Activated T-helper 2 cell treated with anti-CD3 and anti-CD28 coated beads, Interferon-gamma antibody, Interleukin-2, Interleukin-4, amounts not matched to agents 10 μg/mL and 5 μg/mL and 100 μg/mL, durations not matched to agents 14 hours and 24 hours and 36 hours (primary cell): ENCODE measurements around the gene SLIT3. TPM values are rescaled to one million over a fixed set of nuclear protein-coding genes. Genes with fewer than 3 reads are reported as not detected.

Source experiments
- DNase-seq: peaks from one replicate; pipeline ENCODE4 v3.0.0; 2021; ENCODE audit warnings: low spot score
- H3K27ac Mint-ChIP-seq: one replicate; pipeline ENCODE4 v1.8.0; 2021; ENCODE audit warnings: mixed read lengths
- H3K27me3 Mint-ChIP-seq: one replicate; pipeline ENCODE4 v1.8.0; 2021; ENCODE audit warnings: low read depth, mixed read lengths
- H3K36me3 Mint-ChIP-seq: one replicate; pipeline ENCODE4 v1.8.0; 2021; ENCODE audit warnings: low read depth, mixed read lengths
- H3K4me1 Mint-ChIP-seq: one replicate; pipeline ENCODE4 v1.8.0; 2021; ENCODE audit warnings: low read depth, mixed read lengths
- H3K4me3 Mint-ChIP-seq: one replicate; pipeline ENCODE4 v1.8.0; 2021; ENCODE audit warnings: low read depth, mild to moderate bottlenecking, moderate library complexity, mixed read lengths
- H3K9me3 Mint-ChIP-seq: one replicate; pipeline ENCODE4 v1.8.0; 2021; ENCODE audit warnings: mixed read lengths
- intact Hi-C: fragments of 100-400 bp; cut with micrococcal nuclease; formaldehyde crosslinking; loops from one replicate; pipeline ENCODE4 v1.15.1; 2023
- total RNA-seq: library from RNA; stranded (reverse); gene quantifications from 2 replicates; pipeline ENCODE4 v1.2.3, GENCODE V29; 2022

Gene SLIT3
- total RNA-seq, 1 donor from 2014 or later: 9.5 TPM

DNA sequence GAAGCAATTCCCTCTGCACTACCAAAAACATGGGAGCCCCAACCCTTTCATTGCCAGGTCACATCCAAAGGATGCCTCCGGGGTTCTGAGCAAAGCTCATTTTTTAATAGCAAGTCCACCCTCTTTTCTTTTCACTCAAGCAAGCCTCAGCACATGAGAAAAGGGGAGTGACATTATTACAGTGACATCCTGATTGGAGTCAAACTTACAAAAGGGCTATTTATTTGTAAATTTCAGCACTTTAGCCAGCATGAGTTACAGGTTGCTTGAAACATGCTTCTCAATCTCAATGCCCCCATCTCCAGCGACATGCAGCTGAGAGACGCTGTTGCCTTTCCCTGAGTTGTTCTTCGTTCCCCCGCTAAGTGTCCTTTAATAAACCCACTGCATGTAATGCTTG, 483.3 kb downstream of the SLIT3 start:
- Mint-ChIP-seq H3K4me3 (no peak overlapping the region), H3K27ac (peak overlapping the region; percentile 29), H3K36me3 (peaks cover 15% of the 10 kb centered on the region), H3K4me1 (peaks cover 38% of the 10 kb centered on the region), H3K9me3 (no peaks in the 10 kb centered on the region), H3K27me3 (no peaks in the 10 kb centered on the region)
- intact Hi-C loops: no loop called here
- no peak for DNase-seq

DNA sequence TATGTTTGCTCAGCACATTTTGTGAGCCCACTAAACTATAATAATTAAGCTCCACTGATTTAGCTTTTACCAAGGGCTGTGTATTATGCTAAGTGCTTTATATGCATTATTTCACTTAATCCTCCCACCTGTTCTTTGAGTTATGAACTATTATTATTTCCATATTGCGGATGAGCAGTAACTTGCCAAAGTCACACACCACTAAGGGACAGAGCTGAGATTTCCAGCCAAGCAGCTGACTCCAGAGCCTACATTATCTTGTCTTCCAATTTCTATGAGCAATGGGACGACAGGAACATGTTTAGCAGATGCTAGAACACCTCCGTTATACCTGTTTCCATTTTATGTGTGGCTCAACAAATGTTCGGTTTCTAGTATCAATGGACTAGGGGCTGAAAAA, 484.3 kb downstream of the SLIT3 start:
- H3K4me3 Mint-ChIP-seq: no peak overlapping the region
- no peaks in the 10 kb centered on the region for H3K9me3 Mint-ChIP-seq
- no peak overlapping the region for H3K27ac Mint-ChIP-seq
- peaks cover 32% of the 10 kb centered on the region for H3K4me1 Mint-ChIP-seq
- intact Hi-C loops: no loop called here
- peaks cover 18% of the 10 kb centered on the region for H3K36me3 Mint-ChIP-seq
- no peaks in the 10 kb centered on the region for H3K27me3 Mint-ChIP-seq
- DNase-seq: no peak

DNA sequence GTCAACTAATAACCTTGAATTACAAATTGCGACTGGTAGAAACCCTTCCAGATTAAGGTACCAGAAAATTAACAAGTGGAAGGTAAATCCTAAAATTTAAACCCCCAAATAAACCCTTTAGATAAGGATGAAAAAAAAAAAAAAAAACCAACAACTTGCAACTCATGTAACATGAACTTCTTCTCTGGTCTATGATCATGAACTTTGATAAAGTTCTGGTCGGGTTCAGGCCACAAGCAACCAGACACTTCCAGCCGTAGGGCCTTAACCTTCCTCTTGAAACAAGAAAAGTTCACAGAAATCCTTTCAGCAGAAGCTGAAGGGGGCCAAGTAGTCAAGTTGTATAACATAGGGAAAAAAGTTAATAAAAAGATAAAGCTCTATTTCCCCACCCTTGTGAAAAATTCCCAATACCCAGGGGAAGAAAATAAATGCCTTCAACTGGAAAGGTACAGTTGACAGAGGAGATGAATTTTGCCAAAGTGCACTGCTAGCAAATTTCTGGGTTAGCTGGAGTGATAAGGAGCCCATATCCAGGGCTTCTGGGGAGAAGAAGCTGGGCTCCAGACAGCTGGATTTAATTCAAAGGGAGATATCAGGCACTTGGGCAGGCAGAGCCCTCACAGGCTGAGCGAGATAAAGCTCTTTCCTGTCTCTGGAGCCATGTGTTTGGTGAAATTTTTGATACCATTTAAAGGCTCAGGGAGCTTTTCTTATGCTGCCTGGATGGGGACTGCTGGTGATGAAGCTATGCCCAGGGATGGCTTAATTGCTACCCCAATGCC, 487.6 kb downstream of the SLIT3 start:
- H3K27ac Mint-ChIP-seq: peak overlapping the region; percentile 68
- H3K9me3 Mint-ChIP-seq: no peaks in the 10 kb centered on the region
- H3K27me3 Mint-ChIP-seq: no peaks in the 10 kb centered on the region
- DNase-seq: no peak
- H3K36me3 Mint-ChIP-seq: peaks cover 15% of the 10 kb centered on the region
- intact Hi-C loops: no loop called here
- peaks cover 23% of the 10 kb centered on the region for H3K4me1 Mint-ChIP-seq
- H3K4me3 Mint-ChIP-seq: no peak overlapping the region

DNA sequence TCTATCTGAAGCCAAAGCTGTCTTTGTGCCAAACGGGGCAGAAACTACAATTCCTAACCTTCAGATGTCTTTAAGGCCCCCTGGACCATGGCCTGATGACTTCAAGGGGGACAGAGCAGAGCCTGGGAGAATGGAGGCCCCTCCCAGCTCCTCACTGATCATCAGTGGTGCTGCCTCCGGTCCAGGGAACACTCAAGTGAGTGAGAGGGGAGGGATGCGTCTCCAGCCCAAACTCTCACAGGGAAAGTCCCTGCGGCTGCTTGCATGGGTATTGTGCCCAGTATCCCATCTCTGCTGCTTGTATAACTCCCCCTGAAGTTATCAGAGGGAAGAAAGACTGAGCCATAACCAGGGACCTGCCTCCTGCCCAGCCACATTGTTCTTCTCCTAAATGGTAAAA, 490.3 kb downstream of the SLIT3 start:
- Mint-ChIP-seq H3K9me3 (no peaks in the 10 kb centered on the region), H3K4me3 (no peak overlapping the region), H3K36me3 (peaks cover 15% of the 10 kb centered on the region), H3K4me1 (peaks cover 18% of the 10 kb centered on the region), H3K27ac (no peak overlapping the region), H3K27me3 (no peaks in the 10 kb centered on the region)
- no peak for DNase-seq
- intact Hi-C loops: no loop called here

DNA sequence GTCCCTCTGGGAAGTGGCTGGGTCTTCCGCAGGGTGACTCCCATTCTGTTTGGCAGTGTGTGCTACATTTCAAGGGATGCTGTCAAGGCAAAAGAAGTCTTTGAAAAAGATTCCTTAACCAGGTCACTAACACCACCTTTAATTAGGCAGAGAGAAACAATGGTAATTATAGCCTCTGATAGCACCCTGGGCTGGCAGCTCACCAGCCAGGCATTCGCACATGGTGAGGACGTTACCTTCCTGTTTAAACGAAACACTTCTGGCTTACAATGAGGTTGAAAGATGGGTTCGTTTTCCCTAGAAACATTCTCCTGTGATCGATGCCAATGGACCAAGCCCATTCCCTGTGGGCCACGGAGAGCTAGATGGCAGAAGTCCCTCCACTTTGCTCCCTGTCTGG, 491.7 kb downstream of the SLIT3 start:
- intact Hi-C loops: loop anchor here (10.0 kb wide), 1 partner anchor 124 kb away; no protein-coding TSS in a partner anchor
- DNase-seq: no peak
- H3K4me3 Mint-ChIP-seq: no peak overlapping the region
- H3K36me3 Mint-ChIP-seq: peaks cover 3% of the 10 kb centered on the region
- H3K4me1 Mint-ChIP-seq: peaks cover 11% of the 10 kb centered on the region
- H3K27ac Mint-ChIP-seq: no peak overlapping the region
- H3K27me3 Mint-ChIP-seq: no peaks in the 10 kb centered on the region
- H3K9me3 Mint-ChIP-seq: no peaks in the 10 kb centered on the region

DNA sequence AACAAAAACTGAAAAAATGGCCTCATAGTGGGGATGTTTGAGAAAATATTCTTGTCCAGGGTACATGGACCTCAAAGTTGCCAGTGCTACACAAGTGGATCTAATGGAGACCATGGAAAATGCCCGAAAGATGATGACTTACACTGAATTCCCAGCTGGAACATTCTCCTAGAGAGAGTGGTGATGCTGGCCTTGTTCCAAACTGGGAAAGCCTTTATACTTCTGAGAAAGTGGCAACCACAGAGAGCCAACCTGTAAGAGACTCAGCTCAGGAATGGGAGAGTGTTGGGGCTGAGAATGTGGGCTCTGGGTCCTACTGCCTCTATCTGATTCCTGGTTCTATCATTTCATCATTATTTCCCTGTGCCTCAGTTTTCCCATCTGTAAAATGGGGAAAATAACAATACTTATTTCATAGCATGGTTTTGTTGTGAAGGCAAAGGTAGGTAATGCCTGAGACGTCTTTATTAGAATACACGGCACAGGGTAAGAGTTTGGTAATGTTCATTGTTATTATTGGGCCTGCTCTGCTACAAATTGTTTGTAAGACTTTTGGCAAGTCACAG, 492.8 kb downstream of the SLIT3 start:
- DNase-seq: no peak
- peaks cover 12% of the 10 kb centered on the region for H3K4me1 Mint-ChIP-seq
- intact Hi-C loops: loop anchor here (10.0 kb wide), 1 partner anchor 123 kb away; no protein-coding TSS in a partner anchor
- no peak overlapping the region for H3K27ac Mint-ChIP-seq
- no peak overlapping the region for H3K4me3 Mint-ChIP-seq
- no peaks in the 10 kb centered on the region for H3K27me3 Mint-ChIP-seq
- H3K36me3 Mint-ChIP-seq: peaks cover 3% of the 10 kb centered on the region
- no peaks in the 10 kb centered on the region for H3K9me3 Mint-ChIP-seq

DNA sequence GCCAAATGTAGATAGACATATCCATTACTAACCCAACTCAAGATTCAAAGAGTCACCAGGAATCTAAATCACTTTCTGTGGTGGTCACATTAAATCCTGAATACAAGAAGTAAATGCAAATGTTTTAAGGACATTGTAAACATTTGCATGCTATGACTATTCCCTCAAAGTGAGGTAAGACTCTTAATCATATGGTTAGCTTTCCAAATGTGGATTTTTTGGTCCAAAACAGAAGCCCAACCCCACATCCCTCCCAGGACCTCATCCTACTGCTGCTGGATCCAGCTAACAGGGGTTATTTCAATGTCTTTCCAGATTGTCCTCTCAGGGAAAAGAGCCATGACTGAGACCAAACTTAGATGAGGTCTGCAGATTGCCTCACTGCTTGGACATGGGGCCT, 493.7 kb downstream of the SLIT3 start:
- Mint-ChIP-seq H3K27me3 (no peaks in the 10 kb centered on the region), H3K4me3 (no peak overlapping the region), H3K4me1 (peaks cover 10% of the 10 kb centered on the region), H3K27ac (no peak overlapping the region), H3K9me3 (no peaks in the 10 kb centered on the region), H3K36me3 (peaks cover 3% of the 10 kb centered on the region)
- intact Hi-C loops: loop anchor here (10.0 kb wide), 1 partner anchor 122 kb away; no protein-coding TSS in a partner anchor
- no peak for DNase-seq

DNA sequence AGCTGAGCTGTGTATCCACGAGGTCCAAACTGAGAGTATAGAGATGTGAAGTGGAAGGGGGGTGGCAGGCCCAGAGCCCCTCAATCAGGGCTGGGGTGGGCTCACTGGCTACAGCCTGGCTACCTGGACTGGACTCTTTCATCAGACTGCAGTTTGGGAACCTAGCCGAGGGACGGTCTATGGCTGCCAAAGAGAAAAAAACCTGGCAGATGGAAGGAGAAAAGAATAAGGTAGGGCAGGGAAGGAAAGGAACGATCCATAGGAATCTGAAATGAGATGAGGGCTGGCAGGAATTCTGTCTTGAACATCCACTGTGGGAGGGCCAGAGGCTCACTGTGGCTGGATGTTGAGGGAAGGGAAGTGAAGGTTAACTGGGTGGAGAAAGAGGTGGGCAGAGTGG, 497.4 kb downstream of the SLIT3 start:
- Mint-ChIP-seq H3K9me3 (no peaks in the 10 kb centered on the region), H3K4me3 (no peak overlapping the region), H3K36me3 (no peaks in the 10 kb centered on the region), H3K27ac (peak overlapping the region; percentile 76), H3K4me1 (peaks cover 36% of the 10 kb centered on the region), H3K27me3 (no peaks in the 10 kb centered on the region)
- intact Hi-C loops: loop anchor here (5.0 to 10.0 kb wide), 3 partner anchors 56 to 226 kb away; partner anchors contain the start of gene PANK3
- DNase-seq: no peak

DNA sequence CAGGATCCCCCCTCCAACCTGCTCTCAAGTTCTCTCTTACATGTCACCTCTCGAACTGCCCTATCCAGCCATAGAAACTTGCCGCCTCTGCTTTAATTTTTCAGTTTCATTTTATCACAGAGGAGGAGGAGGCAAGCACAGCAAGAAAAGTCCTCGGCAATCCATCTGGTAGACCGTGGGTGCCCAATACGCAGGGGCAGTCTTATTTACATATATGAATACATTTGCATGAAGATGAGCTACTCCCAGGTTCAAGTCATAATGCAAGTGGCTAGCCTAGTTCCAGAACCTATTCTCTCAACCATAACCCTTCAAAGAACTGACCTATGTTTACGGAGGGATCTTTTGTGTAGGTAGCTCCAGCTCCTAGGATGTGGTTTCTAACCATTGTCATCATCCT, 498.6 kb downstream of the SLIT3 start:
- Mint-ChIP-seq H3K4me3 (peak overlapping the region; percentile 71), H3K9me3 (no peaks in the 10 kb centered on the region), H3K27ac (peak overlapping the region; percentile 94), H3K36me3 (no peaks in the 10 kb centered on the region), H3K4me1 (peaks cover 48% of the 10 kb centered on the region), H3K27me3 (no peaks in the 10 kb centered on the region)
- DNase-seq: peak; percentile 30
- intact Hi-C loops: loop anchor here (1.0 to 10.0 kb wide), 7 partner anchors 8 to 225 kb away; partner anchors contain the start of gene PANK3

DNA sequence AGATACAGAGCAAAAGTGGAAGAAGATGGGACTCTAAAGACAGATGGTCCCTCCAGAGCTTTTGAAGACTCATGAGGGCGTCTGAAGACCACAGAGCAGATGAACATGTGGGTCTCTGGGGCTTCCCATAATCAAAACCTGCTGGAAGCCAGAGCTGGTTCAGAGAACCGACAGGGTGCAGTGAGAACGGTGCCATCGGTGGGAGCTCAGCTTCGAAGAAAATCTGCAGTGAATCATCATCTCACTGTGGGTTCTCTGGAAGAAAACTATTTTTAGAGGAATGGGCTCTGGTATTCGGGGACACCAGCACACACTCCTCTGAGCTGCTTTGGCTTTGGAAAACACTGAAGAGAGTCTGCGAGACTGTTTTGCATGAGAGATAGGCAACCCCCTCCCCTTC, 499.4 kb downstream of the SLIT3 start:
- Mint-ChIP-seq H3K36me3 (no peaks in the 10 kb centered on the region), H3K4me1 (peaks cover 52% of the 10 kb centered on the region), H3K27ac (peak overlapping the region; percentile 92), H3K27me3 (no peaks in the 10 kb centered on the region), H3K9me3 (no peaks in the 10 kb centered on the region), H3K4me3 (peak overlapping the region; percentile 67)
- DNase-seq: no peak
- intact Hi-C loops: loop anchor here (5.0 to 10.0 kb wide), 3 partner anchors 54 to 224 kb away; partner anchors contain the start of gene PANK3

DNA sequence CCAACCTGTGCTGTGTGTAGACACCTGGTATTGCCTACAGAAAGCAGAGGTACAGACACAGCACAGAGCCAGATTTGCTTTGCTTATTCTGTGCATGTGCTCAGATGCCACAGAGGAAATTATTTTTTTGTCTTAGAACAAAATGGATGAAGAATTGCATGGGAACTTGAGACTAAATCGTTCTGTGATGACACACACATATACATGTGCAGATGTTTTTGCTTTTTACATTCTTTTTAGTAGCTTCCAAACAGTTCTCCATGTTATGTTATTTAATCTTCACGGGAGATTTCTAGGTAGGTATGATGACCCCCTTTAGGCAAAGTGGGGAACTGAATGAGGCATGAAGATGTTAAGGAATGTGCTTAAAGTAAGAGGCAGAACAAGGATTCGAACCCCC, 500.2 kb downstream of the SLIT3 start:
- intact Hi-C loops: loop anchor here (5.0 to 10.0 kb wide), 3 partner anchors 53 to 223 kb away; partner anchors contain the start of gene PANK3
- H3K27me3 Mint-ChIP-seq: no peaks in the 10 kb centered on the region
- peak overlapping the region; percentile 56 for H3K27ac Mint-ChIP-seq
- H3K9me3 Mint-ChIP-seq: no peaks in the 10 kb centered on the region
- peaks cover 56% of the 10 kb centered on the region for H3K4me1 Mint-ChIP-seq
- H3K36me3 Mint-ChIP-seq: no peaks in the 10 kb centered on the region
- no peak for DNase-seq
- no peak overlapping the region for H3K4me3 Mint-ChIP-seq

DNA sequence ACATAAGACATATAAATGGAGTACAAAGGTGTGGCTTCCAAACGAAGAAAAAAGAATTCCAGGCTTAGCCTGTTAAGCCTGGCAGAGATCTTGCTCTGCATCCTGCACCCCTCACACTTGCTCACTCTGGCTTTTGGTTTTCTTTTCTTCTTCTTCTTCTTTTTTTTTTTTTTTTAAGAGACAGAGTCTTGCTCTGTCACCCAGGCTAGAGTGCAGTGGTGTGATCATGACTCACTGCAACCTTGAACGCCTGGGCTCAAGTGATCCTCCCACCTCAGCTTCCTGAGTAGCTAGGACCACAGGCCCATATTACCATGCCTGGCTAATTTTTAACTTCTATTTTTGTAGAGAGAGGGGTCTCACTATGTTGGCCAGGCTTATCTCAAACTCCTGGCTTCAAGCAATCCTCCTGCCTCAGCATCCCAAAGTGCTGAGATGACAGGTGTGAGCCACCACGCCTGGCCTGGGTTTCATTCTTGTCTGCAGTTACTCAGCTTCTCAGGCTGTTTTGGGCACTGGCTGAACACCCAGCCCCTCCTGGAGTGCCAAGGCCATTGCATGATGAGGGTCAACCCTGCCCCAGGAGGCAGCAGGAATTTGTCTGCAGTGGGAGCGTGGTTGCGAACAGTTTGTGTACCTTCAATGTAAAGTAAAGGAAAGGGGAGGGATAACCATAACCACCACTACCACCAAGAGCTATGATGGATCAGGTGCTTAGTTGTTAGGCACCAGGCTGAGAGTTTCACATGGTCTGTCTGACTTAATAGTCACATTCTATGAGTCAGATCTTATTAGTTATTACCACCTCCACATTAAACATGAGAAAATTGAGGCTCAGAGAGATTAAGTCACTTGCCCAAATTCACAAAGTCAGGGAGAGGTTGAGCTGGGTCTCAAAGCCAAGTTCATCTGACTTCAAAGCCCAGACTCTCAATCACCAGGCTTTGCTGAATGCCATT, 502.6 kb downstream of the SLIT3 start:
- Mint-ChIP-seq H3K4me1 (peaks cover 71% of the 10 kb centered on the region), H3K4me3 (no peak overlapping the region), H3K27ac (peak overlapping the region; percentile 88), H3K36me3 (peaks cover 10% of the 10 kb centered on the region), H3K9me3 (no peaks in the 10 kb centered on the region), H3K27me3 (no peaks in the 10 kb centered on the region)
- no peak for DNase-seq
- intact Hi-C loops: loop anchor here (1.0 to 10.0 kb wide), 2 partner anchors 38 to 314 kb away; partner anchors contain the start of gene RARS1
